ENCODE results near the gene AATK. TPM values are rescaled to one million over a fixed set of nuclear protein-coding genes. Genes with fewer than 3 reads are reported as not detected.

AATK gene
- total and polyA plus RNA-seq, 2 experiments from 2014 or later: 1.1 to 5.0 TPM

GRCh38 chr17:81075307-81075706, 90.7 kb downstream of the AATK start:
- Histone ChIP-seq H3K79me2 (replicated peaks; ENCODE audit: insufficient read depth) (no peaks in the 10 kb centered on the region), H3K9me2 (ENCODE audit: insufficient read depth) (no peaks in the 10 kb centered on the region), H3K27me3 (ENCODE audit: insufficient read depth) (no peaks in the 10 kb centered on the region), H3K4me1 (ENCODE audit: insufficient read depth) (no peaks in the 10 kb centered on the region), H3K36me3 (ENCODE audit: insufficient read depth) (no peaks in the 10 kb centered on the region), H4K20me1 (replicated peaks; ENCODE audit: insufficient read depth) (no peaks in the 10 kb centered on the region), H3K27ac (ENCODE audit: low read depth) (no peak overlapping the region), H3K4me3 (no peak overlapping the region), H3K4me2 (no peak overlapping the region), H2AFZ (no peak overlapping the region), H3F3A (replicated peaks; ENCODE audit: low read depth) (no peaks in the 10 kb centered on the region)
- H3K9me3 Mint-ChIP-seq: no peaks in the 10 kb centered on the region
- peaks cover 16% of the 10 kb centered on the region for H3K4me1 Mint-ChIP-seq
- H3K4me3 Mint-ChIP-seq: no peak overlapping the region
- ATAC-seq (no peak), DNase-seq (ENCODE audit: low spot score) (no peak)
- H3K27me3 Mint-ChIP-seq (ENCODE audit: insufficient read depth, low read depth, poor library complexity): peaks cover 11% of the 10 kb centered on the region
- H3K36me3 Mint-ChIP-seq (ENCODE audit: low read depth): no peaks in the 10 kb centered on the region
- TF ChIP-seq EZH2phosphoT487 (IDR thresholded peaks at IDR 0.05; ENCODE audit: unreplicated experiment) (no peak), CREB1 (CRISPR knock-in tag; IDR thresholded peaks at IDR 0.05; ENCODE audit: low read depth) (no peak), ZNF462 (CRISPR knock-in tag; IDR thresholded peaks at IDR 0.05) (no peak), ZNF114 (CRISPR knock-in tag; IDR thresholded peaks at IDR 0.05) (no peak), EZH2 (IDR thresholded peaks at IDR 0.05; ENCODE audit: low read depth, unreplicated experiment) (no peak), POLR2AphosphoS5 (IDR thresholded peaks at IDR 0.05; ENCODE audit: low read depth) (no peak), NANOG (IDR thresholded peaks at IDR 0.05; ENCODE audit: borderline replicate concordance) (no peak), JUNB (IDR thresholded peaks at IDR 0.05; ENCODE audit: unreplicated experiment) (no peak), ZNF331 (CRISPR knock-in tag; IDR thresholded peaks at IDR 0.05; ENCODE audit: low read depth) (no peak), REST (IDR thresholded peaks at IDR 0.05; ENCODE audit: unreplicated experiment) (no peak), ETS1 (IDR thresholded peaks at IDR 0.05) (no peak), CTCF (conservative IDR thresholded peaks at IDR 0.05; ENCODE audit: low read depth in 2 of 2) (no peak), STAT1 (IDR thresholded peaks at IDR 0.05; ENCODE audit: unreplicated experiment) (no peak)
- H3K27ac Mint-ChIP-seq: no peak overlapping the region

Data from GM23338 (cell line).